Fibroblast of skin of back (primary cell): ENCODE measurements around the gene BCAN.

ENCODE experiments used
- DNase-seq: peaks from one replicate; pipeline ENCODE4 v3.0.0-alpha.2; 2013

BCAN gene

DNA sequence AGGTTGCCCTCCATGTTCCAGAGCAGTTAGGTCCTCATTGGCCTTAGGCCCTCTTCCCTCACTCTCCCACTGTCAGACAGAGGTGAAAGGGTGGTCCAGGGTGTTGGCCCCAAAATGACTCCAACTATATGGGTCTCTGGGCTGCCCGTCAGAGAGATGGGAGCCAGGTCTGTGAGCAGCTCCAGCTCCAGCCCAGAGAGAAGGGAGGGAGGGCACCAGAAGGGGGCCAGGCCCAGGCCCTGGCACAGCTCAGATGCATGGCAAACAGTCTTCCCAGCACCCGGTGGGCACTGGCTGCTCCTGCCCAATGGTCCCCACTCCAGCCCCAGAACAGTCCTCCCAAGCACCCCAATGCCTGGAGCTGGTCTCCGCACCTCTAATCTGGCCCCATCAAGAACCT is 2.2 kb downstream of the BCAN start:
- DNase-seq, result no peak

DNA sequence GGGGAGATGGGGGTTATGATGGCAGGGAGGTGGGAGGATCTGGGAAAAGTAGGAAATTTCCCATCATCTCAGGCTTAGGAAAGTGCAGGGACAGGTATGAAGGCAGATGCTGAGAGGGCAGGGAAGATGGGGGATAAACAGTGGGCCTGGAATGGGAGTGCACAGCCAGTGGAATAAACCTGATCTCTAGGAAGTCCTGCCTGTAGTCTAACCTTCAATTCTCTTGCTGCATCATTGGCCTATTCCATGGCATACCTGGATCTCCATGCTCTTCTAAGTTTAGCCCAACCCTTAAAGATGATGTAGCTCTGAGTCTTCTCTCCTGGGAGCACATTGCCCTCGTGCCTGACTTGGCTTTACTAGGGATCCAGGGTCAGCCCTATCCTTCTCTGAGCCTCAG is 2.7 kb downstream of the BCAN start:
- no peak for DNase-seq

DNA sequence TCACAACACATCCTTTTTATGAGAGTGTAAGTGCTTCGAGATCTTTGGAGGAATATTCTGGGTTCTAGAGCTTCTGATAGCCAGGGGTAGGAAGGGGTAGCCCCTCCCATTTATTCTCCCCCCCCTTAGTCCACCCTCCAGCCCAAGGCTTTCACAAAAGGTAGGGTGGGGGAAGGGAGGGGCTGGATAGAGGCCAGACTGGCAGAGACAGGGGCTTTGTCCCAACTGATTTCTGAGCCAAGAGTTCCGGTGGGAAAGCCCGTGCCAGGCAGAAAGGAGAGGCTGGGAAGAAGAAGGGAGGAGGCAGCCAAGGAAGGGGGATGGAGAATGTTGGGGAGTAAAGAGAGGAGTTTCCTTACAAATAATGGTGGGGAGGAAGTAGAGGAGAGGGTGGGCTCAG is 3.1 kb downstream of the BCAN start:
- DNase-seq, result no peak

DNA sequence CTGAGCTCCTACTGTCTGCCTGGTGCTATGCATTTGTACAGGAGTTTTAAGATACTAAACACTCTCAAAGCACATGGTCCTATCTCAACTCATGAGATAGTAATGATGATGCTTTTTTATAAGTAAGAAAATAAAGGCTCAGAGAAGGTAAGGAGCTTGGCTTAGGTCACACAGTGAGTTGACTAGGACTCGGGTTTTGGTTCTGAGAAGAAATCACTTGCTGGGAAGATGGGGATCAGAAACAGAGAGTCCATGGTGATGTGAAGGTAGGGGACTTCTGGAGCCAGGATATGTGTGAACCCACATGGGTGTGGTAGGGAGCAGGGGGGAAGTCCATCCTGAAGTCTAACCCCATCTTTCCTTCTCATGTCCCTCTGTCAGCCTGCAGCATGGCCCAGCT is 3.7 kb downstream of the BCAN start:
- DNase-seq, result no peak

DNA sequence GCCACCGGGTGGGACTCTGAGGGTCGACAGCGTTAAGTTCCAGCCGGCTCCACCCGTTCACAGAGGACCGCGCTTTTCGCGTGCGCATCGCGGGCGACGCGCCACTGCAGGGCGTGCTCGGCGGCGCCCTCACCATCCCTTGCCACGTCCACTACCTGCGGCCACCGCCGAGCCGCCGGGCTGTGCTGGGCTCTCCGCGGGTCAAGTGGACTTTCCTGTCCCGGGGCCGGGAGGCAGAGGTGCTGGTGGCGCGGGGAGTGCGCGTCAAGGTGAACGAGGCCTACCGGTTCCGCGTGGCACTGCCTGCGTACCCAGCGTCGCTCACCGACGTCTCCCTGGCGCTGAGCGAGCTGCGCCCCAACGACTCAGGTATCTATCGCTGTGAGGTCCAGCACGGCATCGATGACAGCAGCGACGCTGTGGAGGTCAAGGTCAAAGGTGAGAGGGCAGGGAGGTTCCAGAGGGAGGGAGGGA is 4.9 kb downstream of the BCAN start:
- DNase-seq, result no peak

DNA sequence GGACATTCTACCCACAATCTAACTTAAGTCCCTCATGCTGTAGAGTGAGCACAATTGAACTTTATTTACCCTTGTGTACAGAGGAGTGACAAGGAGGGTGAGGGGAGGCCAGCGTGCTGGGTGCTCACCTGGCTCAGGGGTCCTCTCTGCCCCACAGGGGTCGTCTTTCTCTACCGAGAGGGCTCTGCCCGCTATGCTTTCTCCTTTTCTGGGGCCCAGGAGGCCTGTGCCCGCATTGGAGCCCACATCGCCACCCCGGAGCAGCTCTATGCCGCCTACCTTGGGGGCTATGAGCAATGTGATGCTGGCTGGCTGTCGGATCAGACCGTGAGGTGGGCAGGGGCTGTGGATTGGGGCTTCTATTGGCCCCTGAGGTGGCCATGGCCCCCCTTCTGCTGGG is 5.4 kb downstream of the BCAN start:
- no peak for DNase-seq

DNA sequence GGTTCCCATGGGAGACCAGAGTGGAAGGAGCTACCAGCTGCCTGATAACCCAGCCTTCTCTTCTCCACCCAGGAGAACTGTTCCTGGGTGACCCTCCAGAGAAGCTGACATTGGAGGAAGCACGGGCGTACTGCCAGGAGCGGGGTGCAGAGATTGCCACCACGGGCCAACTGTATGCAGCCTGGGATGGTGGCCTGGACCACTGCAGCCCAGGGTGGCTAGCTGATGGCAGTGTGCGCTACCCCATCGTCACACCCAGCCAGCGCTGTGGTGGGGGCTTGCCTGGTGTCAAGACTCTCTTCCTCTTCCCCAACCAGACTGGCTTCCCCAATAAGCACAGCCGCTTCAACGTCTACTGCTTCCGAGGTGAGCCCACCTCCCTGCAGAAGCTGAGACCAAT is 6.6 kb downstream of the BCAN start:
- no peak for DNase-seq

DNA sequence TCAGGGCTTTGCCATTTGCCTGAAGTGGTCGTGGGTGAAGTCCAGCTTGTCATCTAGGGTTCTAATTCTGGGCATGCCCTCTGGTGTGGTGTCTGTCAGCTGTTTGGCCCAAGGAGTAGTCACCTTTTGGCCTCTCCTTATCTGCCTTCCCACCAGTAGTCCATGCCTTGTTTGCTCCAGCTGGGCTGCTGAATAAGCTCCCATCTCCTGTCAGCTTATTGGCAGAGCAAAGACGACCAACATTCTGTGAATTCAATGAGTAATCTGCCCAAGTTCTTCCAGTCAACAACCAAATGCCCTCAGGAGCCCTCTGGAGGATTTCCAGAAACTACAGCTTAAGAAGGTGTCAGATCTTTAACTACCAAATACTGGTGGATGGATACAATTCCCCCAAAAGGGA is 7.0 kb downstream of the BCAN start:
- no peak for DNase-seq

DNA sequence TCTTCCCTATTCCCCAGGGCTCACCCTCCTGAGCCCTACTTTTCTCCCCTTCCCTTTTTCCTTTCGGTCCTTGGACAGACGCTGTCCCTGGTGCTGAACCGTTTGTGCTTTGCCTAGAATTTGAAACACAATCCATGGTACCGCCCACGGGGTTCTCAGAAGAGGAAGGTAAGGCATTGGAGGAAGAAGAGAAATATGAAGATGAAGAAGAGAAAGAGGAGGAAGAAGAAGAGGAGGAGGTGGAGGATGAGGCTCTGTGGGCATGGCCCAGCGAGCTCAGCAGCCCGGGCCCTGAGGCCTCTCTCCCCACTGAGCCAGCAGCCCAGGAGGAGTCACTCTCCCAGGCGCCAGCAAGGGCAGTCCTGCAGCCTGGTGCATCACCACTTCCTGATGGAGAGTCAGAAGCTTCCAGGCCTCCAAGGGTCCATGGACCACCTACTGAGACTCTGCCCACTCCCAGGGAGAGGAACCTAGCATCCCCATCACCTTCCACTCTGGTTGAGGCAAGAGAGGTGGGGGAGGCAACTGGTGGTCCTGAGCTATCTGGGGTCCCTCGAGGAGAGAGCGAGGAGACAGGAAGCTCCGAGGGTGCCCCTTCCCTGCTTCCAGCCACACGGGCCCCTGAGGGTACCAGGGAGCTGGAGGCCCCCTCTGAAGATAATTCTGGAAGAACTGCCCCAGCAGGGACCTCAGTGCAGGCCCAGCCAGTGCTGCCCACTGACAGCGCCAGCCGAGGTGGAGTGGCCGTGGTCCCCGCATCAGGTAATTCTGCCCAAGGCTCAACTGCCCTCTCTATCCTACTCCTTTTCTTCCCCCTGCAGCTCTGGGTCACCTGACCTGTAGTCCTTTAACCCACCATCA is 10.4 kb downstream of the BCAN start:
- DNase-seq, result no peak

DNA sequence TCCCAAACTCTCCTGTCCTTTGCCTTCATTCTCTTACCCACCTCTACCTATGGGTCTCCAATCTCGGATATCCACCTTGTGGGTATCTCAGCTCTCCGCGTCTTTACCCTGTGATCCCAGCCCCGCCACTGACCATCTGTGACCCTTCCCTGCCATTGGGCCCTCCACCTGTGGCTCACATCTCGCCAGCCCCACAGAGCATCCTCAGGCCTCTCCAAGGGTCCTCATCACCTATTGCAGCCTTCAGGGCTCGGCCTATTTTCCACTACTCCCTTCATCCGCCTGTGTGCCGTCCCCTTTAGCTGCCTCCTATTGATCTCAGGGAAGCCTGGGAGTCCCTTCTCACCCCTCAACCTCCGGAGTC is 11.1 kb downstream of the BCAN start:
- DNase-seq, result no peak

DNA sequence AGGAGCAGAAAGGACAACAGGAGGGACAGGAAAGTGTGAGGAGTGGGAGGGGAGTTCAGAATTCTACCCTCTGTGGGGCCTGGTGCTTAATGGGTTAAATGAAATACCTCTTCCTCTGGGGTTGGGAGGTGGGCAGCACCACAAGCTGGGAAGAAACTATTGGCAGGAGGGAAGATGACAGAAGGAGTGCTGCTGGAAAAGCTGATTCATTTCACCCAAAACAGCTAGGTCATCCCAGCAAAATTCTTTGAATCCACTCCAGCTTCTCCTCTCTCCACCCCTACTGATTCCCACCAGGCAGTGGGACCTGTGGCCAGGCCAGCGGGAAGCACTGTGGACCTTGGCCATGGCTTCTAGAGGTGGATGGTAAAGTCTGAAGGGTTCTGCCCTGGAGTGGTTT is 12.8 kb downstream of the BCAN start:
- DNase-seq, result no peak

DNA sequence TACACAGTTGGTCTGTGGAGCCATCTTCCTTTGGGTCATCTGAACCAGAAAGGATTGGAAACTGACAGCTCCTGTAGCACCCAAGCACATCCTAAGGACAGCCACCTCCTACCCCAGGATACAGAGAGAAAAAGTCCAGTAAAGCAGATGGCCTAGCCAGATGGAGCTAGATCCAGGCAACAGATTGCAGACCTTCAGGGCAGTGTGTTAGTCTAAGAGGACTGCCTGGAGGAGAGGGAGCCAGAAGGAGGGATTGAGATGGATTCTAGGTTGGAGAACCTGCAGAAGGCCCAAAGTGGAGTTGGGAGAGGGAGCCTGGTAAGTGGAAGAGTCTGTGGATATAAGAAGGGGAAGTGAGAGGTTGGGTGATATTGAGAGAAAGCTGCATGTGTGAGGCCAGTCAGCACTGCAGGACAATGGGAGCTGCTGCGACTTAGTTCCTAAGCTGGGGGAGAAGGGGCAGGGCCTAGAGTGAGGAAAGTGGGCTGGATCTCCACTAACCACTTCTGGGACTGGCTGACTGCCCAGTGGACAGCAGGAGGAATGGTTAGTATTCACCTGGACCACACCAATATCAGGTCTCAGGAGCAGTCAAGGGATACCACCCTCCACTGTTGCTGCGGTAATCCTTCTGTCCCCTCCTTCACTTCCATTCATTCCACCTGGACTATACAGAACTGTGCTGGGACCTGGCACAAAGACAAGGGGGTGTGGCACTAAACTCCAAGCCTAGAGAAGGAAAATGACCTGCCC is 13.4 kb downstream of the BCAN start:
- no peak for DNase-seq

DNA sequence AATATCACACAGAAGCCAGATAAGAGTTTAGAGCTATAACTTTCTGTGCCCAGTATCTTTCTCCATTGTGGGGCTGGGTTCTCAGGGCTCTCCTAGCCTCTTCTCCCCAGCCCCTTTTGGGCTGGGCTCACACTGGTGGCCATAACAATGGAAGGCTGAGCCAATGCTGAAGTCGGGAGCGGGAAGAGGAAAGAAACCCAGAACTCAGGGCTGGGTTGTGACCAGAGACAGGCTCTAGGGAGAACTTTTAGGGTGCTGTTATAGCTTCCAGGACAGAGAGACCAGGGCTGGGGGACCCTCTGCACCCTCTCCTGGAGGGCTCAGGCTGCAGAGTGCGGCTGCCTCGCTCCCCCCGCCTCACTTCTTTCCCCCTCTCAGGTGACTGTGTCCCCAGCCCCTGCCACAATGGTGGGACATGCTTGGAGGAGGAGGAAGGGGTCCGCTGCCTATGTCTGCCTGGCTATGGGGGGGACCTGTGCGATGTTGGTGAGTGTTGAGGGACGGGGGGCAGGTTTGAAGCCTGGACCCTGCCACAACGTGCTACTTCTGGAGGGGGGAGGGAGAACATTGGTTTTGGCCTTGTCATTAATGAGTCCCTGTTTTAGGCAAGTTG is 14.1 kb downstream of the BCAN start:
- DNase-seq, result no peak

DNA sequence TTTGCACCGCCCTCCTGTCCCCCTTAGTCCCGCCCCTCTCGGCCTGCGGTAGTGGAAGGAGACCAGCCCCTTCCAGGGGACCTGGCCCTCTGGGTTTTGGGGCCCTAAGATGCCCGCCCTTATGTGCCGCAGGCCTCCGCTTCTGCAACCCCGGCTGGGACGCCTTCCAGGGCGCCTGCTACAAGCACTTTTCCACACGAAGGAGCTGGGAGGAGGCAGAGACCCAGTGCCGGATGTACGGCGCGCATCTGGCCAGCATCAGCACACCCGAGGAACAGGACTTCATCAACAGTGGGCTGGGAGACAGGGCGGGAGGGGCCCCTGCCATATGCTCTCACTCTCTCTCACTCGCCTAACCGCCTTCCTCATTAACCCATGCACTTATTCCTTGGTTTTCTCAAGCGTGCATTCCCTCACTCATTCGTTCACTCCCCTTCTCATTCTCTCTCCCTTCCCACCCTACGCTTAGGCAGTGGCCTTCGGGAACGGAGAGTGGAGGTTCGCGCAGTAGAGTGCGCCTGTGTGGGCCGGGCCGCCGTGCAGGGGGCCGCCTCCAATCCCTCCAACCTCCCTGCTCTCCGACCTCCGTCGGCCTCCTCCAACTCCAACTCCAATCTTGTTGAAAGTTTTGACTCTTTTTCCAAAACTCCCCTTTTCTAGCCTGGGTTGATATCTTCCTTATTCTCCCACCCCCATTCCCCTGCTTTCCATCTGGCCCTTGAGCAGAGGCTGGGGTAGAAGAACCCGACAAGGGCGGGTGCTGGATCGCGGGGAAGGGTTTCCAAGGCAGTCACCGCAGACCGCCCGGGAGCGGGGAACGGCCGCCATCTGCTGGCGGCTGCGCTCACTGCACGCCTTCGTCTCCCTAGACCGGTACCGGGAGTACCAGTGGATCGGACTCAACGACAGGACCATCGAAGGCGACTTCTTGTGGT is 15.2 kb downstream of the BCAN start:
- DNase-seq, result no peak

DNA sequence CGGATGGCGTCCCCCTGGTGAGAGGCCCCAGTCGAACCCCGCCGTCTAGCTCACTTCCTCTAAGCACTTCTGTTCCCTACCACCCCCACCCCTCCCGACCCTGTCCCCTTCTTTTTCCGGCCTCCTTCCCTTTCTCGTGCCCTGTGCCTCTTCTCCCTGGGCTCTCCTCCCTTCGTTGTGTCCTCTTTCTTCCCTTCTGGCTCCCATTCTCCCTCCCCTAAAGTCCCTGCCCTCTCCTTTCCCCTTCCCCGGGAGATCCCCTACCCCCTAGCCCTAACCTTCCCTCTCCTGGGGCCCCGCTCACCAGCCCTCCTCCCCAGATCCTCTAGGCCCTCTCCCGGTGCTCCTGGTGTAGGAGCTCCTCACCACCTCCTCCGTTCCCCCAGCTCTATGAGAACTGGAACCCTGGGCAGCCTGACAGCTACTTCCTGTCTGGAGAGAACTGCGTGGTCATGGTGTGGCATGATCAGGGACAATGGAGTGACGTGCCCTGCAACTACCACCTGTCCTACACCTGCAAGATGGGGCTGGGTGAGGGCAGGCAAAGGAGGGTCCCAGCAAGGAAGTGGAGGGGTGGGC is 15.9 kb downstream of the BCAN start:
- DNase-seq, result no peak

DNA sequence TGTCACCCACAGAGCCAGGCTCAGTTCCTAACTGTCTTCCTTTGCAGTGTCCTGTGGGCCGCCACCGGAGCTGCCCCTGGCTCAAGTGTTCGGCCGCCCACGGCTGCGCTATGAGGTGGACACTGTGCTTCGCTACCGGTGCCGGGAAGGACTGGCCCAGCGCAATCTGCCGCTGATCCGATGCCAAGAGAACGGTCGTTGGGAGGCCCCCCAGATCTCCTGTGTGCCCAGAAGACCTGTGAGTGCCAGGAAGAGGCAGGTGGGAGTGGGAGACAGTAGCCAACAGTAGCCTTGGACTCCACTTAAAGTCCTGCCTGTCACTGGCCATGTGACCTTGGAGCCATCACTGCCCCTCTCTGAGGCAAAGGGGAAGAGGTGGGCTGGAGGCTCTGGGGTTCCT is 16.6 kb downstream of the BCAN start:
- DNase-seq, result no peak

DNA sequence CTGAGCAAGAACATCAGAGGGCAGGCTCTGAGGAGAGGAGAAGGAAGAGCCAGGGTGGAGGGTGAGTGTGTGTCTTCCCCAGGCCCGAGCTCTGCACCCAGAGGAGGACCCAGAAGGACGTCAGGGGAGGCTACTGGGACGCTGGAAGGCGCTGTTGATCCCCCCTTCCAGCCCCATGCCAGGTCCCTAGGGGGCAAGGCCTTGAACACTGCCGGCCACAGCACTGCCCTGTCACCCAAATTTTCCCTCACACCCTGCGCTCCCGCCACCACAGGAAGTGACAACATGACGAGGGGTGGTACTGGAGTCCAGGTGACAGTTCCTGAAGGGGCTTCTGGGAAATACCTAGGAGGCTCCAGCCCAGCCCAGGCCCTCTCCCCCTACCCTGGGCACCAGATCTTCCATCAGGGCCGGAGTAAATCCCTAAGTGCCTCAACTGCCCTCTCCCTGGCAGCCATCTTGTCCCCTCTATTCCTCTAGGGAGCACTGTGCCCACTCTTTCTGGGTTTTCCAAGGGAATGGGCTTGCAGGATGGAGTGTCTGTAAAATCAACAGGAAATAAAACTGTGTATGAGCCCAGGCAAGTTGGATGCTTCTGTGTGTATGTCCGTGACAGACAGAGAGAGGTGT is 17.1 kb downstream of the BCAN start:
- DNase-seq, result no peak

DNA sequence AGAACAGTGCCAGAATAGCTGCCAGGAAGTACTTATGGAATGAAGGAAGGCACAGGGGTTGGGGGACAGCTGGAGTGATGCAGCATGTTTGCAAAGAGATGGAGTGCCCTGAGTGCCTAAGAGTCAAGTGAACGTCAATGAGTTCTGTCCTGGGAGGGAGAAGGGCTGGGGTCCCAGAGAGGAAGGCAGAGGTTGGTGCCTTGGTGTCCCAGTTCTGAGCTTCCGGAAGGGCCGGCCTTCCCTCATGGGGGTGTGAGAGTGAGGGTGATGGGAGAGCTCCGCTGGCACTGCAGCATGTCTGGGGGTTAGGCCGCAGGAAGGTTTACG is 17.7 kb downstream of the BCAN start:
- no peak for DNase-seq

DNA sequence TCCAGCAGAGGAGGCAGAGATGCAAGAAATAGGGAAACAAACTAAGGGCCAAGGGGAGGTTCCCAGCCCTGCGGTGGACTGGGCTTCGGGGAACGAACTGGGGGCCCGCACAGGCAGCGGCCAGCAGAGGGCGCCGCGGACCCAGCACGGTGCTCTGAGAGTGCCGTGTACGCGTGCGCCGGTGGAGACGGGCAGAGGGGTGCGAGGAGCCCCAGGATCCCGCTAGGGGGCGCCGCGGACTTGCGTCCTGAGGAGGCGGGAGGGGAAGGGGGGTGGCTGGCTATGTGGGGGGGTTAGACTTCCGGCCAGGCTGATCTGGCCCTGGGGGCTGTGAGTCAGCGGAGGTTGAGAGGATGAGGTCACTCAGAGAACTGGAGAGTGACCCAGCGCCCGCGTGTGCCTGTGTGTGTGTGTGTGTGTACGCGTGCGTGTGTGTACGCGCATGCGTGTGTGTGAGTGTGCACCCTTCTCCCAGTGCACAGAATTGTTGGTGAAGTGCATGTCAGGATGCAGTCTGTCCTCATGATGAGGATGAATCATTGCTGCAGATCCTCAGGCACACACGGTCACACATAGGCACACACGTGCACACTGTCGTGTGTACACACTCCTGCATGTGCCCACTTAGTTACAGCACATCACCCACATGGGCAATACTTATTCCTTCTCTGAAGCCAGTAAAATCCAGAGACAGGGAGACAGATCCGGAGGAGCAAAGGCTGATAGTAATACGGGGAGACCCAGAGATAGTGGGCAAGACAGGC is 18.3 kb downstream of the BCAN start:
- DNase-seq, result peak; percentile 96

DNA sequence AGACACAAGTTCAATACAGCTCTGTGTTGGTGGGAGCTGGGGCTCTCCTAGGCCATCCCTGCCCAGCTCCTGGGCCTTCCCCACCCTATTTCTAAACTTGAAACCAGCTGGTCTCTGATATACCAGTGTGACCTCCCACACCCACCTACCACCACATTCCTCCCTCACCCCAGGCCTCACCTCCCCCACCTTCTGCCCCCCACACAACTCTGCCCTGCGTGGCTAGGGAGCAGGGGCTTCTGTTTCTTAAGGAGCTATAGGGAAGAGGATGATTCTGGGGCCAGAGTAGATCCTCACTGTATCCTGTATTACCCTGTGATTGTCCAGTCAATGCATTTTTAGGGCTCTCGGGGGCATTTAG is 18.8 kb downstream of the BCAN start:
- DNase-seq, result no peak
